HG02973 (cell line): ENCODE measurements around the gene OVAAL.
"Not testable (repeated sequence)": the region's sequence is repeated elsewhere in the genome, so short reads cannot be mapped to it uniquely, and the experiment has no call there.

Source experiments
- ATAC-seq: cut with Tn5 transposase; IDR thresholded peaks from one replicate; pipeline ENCODE4 v1.9.1; 2021; ENCODE audit warnings: moderate library complexity; ENCODE audit not compliant: unreplicated experiment

OVAAL gene

GRCh38 chr1:180540697-180541594 is 17.8 kb upstream of the OVAAL start:
- no peak for ATAC-seq

- ATAC-seq: no peak
Measured at GRCh38 chr1:180542113-180542837, 16.5 kb upstream of the OVAAL start.

GRCh38 chr1:180542838-180543145 is 16.0 kb upstream of the OVAAL start:
- no peak for ATAC-seq

DNA sequence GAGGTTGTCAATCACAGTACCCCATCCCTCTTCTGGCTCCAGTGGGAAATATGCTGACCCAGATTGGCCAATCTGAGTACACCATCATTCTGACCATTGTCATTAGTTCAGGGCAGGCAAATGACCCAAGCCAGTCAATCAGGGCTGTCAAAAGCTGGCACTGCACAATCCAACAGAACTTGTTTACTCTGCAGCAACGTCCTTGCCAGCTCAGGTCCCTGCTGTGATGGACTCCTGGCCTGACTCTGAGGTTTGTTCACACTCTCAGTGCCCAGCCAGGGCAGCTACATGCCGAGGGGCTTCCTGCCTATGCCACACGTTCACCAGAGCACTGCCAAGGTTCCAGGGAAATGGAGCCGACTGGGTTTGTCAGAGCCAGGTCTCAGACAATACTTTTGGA is 14.7 kb upstream of the OVAAL start:
- no peak for ATAC-seq

GRCh38 chr1:180545991-180546390 is 12.8 kb upstream of the OVAAL start:
- no peak for ATAC-seq

- no peak for ATAC-seq
Measured at GRCh38 chr1:180548686-180549317, 10.0 kb upstream of the OVAAL start.

GRCh38 chr1:180549770-180550169 is 9.0 kb upstream of the OVAAL start:
- ATAC-seq: not testable (repeated sequence)

GRCh38 chr1:180550241-180550640 is 8.5 kb upstream of the OVAAL start:
- ATAC-seq: no peak

GRCh38 chr1:180551997-180552396 is 6.8 kb upstream of the OVAAL start:
- ATAC-seq: no peak

DNA sequence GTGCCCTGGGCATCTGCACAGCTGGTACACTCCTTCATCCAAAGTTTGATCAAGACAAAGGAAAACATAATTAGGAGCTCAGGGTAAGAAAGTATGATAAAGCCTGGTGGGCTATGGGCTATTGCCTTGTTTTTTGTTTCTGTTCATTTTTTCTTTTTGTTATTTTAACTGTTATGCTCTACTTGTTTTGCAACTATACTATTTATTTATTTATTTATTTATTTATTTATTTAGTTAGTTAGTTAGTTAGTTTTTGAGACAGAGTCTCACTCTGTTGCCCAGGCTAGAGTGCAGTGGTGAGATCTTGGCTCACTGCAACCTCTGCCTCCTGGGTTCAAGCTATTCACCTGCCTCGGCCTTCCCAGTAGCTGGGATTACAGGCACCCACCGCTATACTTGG is 5.7 kb upstream of the OVAAL start:
- ATAC-seq: not testable (repeated sequence)

DNA sequence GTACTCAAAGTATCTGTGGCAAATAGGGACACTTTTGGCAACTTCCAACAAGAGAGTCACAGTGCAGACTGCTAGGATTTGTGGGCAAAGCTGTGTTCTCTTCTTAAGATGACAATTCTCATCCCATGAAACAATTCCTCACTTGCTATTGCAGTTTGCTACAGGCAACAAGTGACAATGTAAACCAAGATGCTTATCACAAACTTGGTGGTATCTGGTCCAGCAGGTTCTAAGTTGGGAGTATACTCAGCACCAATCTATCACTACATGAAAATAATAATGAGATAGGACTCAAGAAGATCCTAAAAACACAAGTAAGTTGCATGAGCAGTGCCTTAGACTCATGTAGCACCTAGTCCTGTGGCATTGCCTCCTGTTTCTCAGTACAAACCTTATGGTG is 3.4 kb upstream of the OVAAL start:
- no peak for ATAC-seq

GRCh38 chr1:180560200-180560867 is 1.6 kb downstream of the OVAAL start:
- no peak for ATAC-seq

- no peak for ATAC-seq
Measured at GRCh38 chr1:180560868-180561600, 2.3 kb downstream of the OVAAL start.

DNA sequence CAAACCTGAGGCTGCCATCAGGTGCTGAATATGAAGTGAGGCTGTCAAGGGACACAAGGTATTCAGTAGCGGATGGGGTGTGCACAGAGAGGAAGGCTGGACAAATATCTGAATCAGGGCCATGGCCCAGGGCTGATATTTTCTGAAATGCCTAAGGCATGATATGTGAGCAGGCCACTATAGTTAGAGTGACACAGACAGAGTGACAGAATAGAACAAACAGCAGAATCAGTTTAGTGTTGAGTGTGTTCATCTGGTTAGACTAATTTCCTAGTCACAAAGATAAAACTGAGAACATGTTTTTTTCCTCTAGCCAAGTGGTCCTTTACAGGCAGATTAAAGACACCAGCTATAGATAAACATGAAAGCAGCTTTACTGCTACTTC is 3.9 kb downstream of the OVAAL start:
- ATAC-seq: no peak

GRCh38 chr1:180563026-180563827 is 4.5 kb downstream of the OVAAL start:
- ATAC-seq: no peak

DNA sequence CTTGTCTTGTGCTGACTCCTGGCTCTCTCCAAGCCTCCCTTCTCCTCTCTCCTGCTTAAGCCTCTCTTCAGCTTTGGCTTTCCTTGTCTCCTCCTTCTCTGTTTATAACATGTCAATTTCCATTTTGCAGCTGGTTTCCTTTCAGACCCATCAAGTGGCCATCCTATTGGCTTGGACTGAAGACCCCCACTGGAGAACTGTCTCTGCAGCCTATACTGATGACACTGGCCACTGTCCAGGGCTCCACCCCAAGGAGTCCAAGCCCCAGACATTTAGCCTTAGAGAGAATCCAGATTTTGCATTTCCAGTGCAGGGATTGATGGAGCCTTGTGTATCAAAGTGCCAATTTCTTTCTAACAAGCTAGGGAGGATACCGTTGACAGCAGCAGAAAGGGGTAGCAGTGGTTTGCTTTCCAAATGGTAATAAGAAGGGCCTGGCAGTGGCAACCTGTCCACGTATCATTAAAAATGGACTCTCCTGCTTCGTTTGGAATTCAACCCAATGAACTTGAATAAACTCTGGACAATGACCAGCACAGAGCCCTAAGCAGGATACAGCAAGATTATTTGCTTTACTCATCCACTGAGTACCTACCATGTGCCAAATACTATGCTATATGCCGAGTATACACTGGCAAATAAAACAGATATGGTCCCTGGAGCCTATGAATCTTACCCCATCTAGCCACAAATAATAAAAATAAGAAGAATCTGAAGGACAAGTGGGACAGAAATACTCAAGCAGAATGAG is 6.5 kb downstream of the OVAAL start:
- ATAC-seq: no peak

DNA sequence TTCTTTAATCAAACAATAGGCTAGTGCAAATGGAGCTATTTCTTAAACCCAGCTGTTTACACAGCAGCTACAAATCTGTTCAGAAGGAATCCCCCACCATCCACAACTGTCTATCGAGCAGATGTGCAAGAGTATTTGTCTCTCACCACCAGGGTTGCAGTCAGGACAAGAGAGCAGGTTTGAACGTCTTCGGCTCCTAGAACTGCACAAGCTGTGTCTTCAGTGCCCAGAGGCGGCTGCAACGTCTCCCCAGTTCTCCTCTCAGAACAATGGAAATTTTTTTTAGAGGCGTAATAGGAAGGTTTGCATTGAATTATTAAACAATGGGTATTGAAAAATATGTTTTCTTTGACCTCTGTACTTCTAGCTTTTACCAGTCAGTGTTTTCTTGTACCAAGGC is 7.3 kb downstream of the OVAAL start:
- ATAC-seq: no peak

- no peak for ATAC-seq
Measured at GRCh38 chr1:180566495-180566894, 7.7 kb downstream of the OVAAL start.

DNA sequence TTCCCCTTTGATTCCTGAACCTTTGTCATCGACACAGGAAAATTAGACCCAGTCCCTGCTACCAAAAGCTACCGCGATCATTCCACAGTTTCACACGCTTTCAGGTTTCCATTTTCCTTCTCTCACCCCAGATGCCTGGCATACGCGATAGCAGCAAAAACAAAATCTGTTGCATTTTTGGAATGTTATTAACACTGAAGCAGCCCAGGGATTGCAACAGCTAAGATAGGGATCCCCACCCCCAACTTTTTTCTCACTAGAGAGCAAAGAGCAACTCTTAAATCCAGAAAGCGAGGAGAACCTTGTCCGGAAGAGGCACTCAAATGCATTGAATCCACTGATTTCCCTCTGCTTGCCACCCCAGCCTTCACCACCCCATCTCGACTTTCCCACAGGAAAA is 8.9 kb downstream of the OVAAL start:
- no peak for ATAC-seq
